Endothelial cell of umbilical vein (primary cell): Measurements from ENCODE around the gene FAM222B. TPM values are rescaled to one million over a fixed set of nuclear protein-coding genes. Genes with fewer than 3 reads are reported as not detected.

Source experiments
- BruUV-seq: library from RNA; stranded (reverse); fragments of 400-500 nt; replicated peaks from 2 replicates; lab custom pipeline; 2021; lab: Mats Ljungman, UMichigan
- CTCF ChIA-PET: fragments of 300-600, 350-600 bp; sonication (Branson Sonifier 250); formaldehyde crosslinking; loops from one replicate; lab custom pipeline; 2021; ENCODE audit warnings: antibody characterized with exemption, inconsistent platforms; lab: Charles Lee
- POLR2A ChIA-PET: fragments of 300-600, 350-600 bp; sonication (Branson Sonifier 250); formaldehyde crosslinking; loops from one replicate; lab custom pipeline; 2021; ENCODE audit warnings: antibody characterized with exemption, inconsistent platforms; lab: Charles Lee
- DNase-seq: peaks from one replicate; pipeline ENCODE4 v3.0.0-alpha.2; 2011; ENCODE audit warnings: low read depth, low spot score
- FAIRE-seq: peaks from 2 replicates; lab custom pipeline; 2011; peaks lifted over from hg19 to GRCh38; lab: Jason Lieb, UNC
- H2AFZ ChIP-seq: 2 replicates; pipeline ENCODE4 v1.6.0; 2012; ENCODE audit warnings: low read depth, low read length, control low read depth, inconsistent platforms
- H3K27ac ChIP-seq: 2 replicates; pipeline ENCODE4 v1.5.1; 2011; ENCODE audit warnings: low read depth, mild to moderate bottlenecking, control low read depth, low read length, moderate library complexity; ENCODE audit not compliant: insufficient read depth
- H3K27me3 ChIP-seq, 2 experiments: 2 replicates each; pipeline versions ENCODE4 v1.6.0 to v1.6.1; 2011; ENCODE audit warnings: low read length in 2 of 2, mixed read lengths in 1 of 2; ENCODE audit not compliant: control insufficient read depth in 2 of 2, insufficient read depth in 2 of 2
- H3K36me3 ChIP-seq, 2 experiments: 2 replicates in 1 of 2; 3 replicates in 1 of 2; pipeline ENCODE4 v1.5.1; 2011; ENCODE audit warnings: low read length in 2 of 2, mild to moderate bottlenecking in 1 of 2, moderate library complexity in 1 of 2; ENCODE audit not compliant: control insufficient read depth in 2 of 2, insufficient read depth in 2 of 2; ENCODE audit errors: extremely low read depth in 1 of 2
- H3K4me1 ChIP-seq: 3 replicates; pipeline ENCODE4 v1.5.1; 2011; ENCODE audit warnings: mild to moderate bottlenecking, low read length; ENCODE audit not compliant: control insufficient read depth, insufficient read depth; ENCODE audit errors: extremely low read depth
- H3K4me2 ChIP-seq: 2 replicates; pipeline ENCODE4 v1.6.1; 2011; ENCODE audit warnings: low read length, control low read depth, mixed read lengths; ENCODE audit not compliant: insufficient read depth
- H3K4me3 ChIP-seq, 3 experiments: fragments of 200-600 bp in 1 of 3; sonication (generic), shearing (Covaris generic) in 1 of 3; replicated peaks in 1 of 3; 2 replicates each; pipeline ENCODE4 v1.5.1; 2011 to 2016; ENCODE audit warnings: control low read depth in 3 of 3, low read length in 3 of 3, mild to moderate bottlenecking in 2 of 3, inconsistent platforms in 1 of 3, low read depth in 1 of 3, moderate library complexity in 1 of 3; ENCODE audit not compliant: insufficient read depth in 1 of 3
- H3K79me2 ChIP-seq: 2 replicates; pipeline ENCODE4 v1.6.0; 2012; ENCODE audit warnings: low read length, inconsistent platforms; ENCODE audit not compliant: control insufficient read depth, insufficient read depth
- H3K9ac ChIP-seq: replicated peaks from 2 replicates; pipeline ENCODE3; 2011; ENCODE audit warnings: low read length, control low read depth; ENCODE audit not compliant: insufficient read depth; ENCODE audit errors: extremely low read depth
- H3K9me1 ChIP-seq: replicated peaks from 3 replicates; pipeline ENCODE4 v1.6.0; 2011; ENCODE audit warnings: mild to moderate bottlenecking, low read length; ENCODE audit not compliant: control insufficient read depth, insufficient read depth; ENCODE audit errors: extremely low read depth
- H3K9me3 ChIP-seq: replicated peaks from 2 replicates; pipeline ENCODE4 v1.5.1; 2012; ENCODE audit warnings: low read length, inconsistent platforms; ENCODE audit not compliant: control insufficient read depth, insufficient read depth
- H4K20me1 ChIP-seq: replicated peaks from 2 replicates; pipeline ENCODE3; 2011; ENCODE audit warnings: mild to moderate bottlenecking, low read length; ENCODE audit not compliant: control insufficient read depth, insufficient read depth; ENCODE audit errors: extremely low read depth
- EZH2 ChIP-seq: IDR thresholded peaks from 2 replicates; pipeline ENCODE4 v1.6.1; 2012; ENCODE audit warnings: borderline replicate concordance, low read depth, mild to moderate bottlenecking, moderate library complexity, low read length, inconsistent platforms; ENCODE audit not compliant: severe bottlenecking
- FOS ChIP-seq: IDR thresholded peaks from 2 replicates; pipeline ENCODE4 v1.6.1; 2011; ENCODE audit warnings: mild to moderate bottlenecking, low read length, moderate library complexity, borderline replicate concordance; ENCODE audit not compliant: insufficient read depth
- GATA2 ChIP-seq: IDR thresholded peaks from 2 replicates; pipeline ENCODE4 v1.7.0; 2011; ENCODE audit warnings: low read depth, mild to moderate bottlenecking, moderate library complexity, mixed read lengths, low read length; ENCODE audit not compliant: insufficient read length, insufficient read depth
- JUN ChIP-seq: IDR thresholded peaks from 2 replicates; pipeline ENCODE4 v1.6.1; 2011; ENCODE audit warnings: borderline replicate concordance, low read depth; ENCODE audit not compliant: insufficient read length, insufficient read depth
- MAX ChIP-seq: IDR thresholded peaks from 2 replicates; pipeline ENCODE4 v1.6.1; 2011; ENCODE audit not compliant: insufficient read depth, insufficient read length
- MYC ChIP-seq: IDR thresholded peaks from one replicate; pipeline ENCODE4 v1.6.1; 2011; ENCODE audit warnings: mild to moderate bottlenecking, low read depth, low read length
- POLR2A ChIP-seq: IDR thresholded peaks from 2 replicates; pipeline ENCODE4 v1.6.1; 2012; ENCODE audit warnings: low read depth, mild to moderate bottlenecking, control low read depth, low read length
- POLR2AphosphoS5 ChIP-seq: IDR thresholded peaks from 2 replicates; pipeline ENCODE4 v1.6.1; 2012; ENCODE audit warnings: low read depth, mild to moderate bottlenecking, control low read depth, low read length, moderate library complexity; ENCODE audit not compliant: insufficient read depth
- dilution Hi-C: fragments of 300-500 bp; cut with MboI; formaldehyde crosslinking; loops from one replicate; pipeline ENCODE4 v1.15.0; 2019; ENCODE audit warnings: low sequenced_read_pairs; ENCODE audit not compliant: extremely low pct_ligation_motif_present
- intact Hi-C: fragments of 100-400 bp; cut with micrococcal nuclease; formaldehyde crosslinking; loops from one replicate; pipeline ENCODE4 v1.10.0; 2022
- polyA plus RNA-seq, 4 experiments: library from polyadenylated mRNA; depleted of rRNA in 3 of 4; stranded (reverse) in 3 of 4; unstranded in 1 of 4; fragments of >200 nt; gene quantifications; 2 replicates each; pipeline versions ENCODE4 v1.2.1 to v1.2.3, GENCODE V29; 2011 to 2012; ENCODE audit warnings: missing spikeins in 1 of 4
- total RNA-seq: library from RNA; stranded (reverse); gene quantifications from 2 replicates; pipeline ENCODE4 v1.2.3, GENCODE V29; 2021
- TF ChIP-seq, protein P1 (sequence below), 2 donors: IDR thresholded peaks; 1 replicate in 1 of 2; 2 replicates in 1 of 2; pipeline ENCODE4 v1.5.1; 2011; ENCODE audit warnings: low read length in 2 of 2, mild to moderate bottlenecking in 2 of 2, moderate library complexity in 2 of 2, control low read depth in 1 of 2, inconsistent platforms in 1 of 2, low read depth in 1 of 2; ENCODE audit not compliant: insufficient read depth in 1 of 2; ENCODE audit errors: extremely low read depth in 1 of 2

The FAM222B gene
- total and polyA plus RNA-seq, 2 donors (not counting 3 experiments of a cell fraction or from before 2014, with no cell fraction given): 21.1 to 30.6 TPM

DNA sequence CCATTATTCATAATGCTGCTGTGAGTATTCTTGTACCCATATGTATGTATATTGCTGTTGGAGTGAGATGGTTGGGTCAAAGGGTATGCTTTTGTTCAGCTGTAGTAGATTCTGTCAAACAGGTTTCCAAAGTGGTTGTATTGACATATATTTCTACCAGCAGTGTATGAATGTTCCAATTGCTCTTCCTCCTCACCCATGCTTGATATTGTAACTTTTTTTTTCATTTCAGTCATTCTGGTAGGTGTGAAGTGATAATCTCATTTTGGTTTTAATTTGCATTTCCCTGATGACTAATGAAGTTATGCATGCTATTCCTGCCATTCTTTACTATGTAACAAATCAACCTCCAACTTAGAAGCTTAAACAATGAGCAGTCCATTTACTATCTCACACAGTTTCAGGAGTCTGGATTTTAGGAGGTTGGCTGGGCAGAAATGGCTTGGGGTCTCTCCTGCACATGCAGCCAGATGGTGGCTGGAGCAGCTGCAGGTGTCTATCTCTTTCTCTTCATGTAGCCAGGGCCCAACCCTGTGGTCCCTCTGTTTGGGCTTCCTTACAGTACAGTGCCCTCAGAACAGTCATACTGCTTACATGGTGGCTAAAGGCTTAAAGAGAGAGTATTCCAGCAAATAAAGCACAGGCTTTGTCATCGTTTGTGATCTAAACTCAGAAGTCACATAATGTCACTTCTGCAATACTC is 33.4 kb upstream of the FAM222B start:
- Histone ChIP-seq H3K9me3 (no peaks in the 10 kb centered on the region), H3K36me3 (peaks cover 5 to 17% of the 10 kb centered on the region in 2 experiments), H3K4me1 (no peaks in the 10 kb centered on the region), H3K79me2 (no peaks in the 10 kb centered on the region), H4K20me1 (no peaks in the 10 kb centered on the region), H3K27ac (no peak overlapping the region), H3K4me3 (no peak overlapping the region), H3K27me3 (no peaks in the 10 kb centered on the region), H2AFZ (no peak overlapping the region), H3K4me2 (no peak overlapping the region), H3K9me1 (no peaks in the 10 kb centered on the region), H3K9ac (no peak overlapping the region)
- peak; percentile 78 for FAIRE-seq
- POLR2A ChIA-PET: no interaction called here
- BruUV-seq: no TSS peak
- dilution Hi-C loops (no loop called here), intact Hi-C loops (no loop called here)
- DNase-seq: no peak
- CTCF ChIA-PET: interaction anchor here (1.5 kb wide), 1 partner anchor 113 kb away, joined by 4 read pairs; no protein-coding TSS in a partner anchor
- TF ChIP-seq GATA2: no peak
- no peak for TF ChIP-seq POLR2AphosphoS5
- no peak for TF ChIP-seq MYC
- TF ChIP-seq POLR2A: no peak
- TF ChIP-seq EZH2: no peak
- no peak for TF ChIP-seq JUN
- TF ChIP-seq MAX: no peak
- TF ChIP-seq, protein P1, sequence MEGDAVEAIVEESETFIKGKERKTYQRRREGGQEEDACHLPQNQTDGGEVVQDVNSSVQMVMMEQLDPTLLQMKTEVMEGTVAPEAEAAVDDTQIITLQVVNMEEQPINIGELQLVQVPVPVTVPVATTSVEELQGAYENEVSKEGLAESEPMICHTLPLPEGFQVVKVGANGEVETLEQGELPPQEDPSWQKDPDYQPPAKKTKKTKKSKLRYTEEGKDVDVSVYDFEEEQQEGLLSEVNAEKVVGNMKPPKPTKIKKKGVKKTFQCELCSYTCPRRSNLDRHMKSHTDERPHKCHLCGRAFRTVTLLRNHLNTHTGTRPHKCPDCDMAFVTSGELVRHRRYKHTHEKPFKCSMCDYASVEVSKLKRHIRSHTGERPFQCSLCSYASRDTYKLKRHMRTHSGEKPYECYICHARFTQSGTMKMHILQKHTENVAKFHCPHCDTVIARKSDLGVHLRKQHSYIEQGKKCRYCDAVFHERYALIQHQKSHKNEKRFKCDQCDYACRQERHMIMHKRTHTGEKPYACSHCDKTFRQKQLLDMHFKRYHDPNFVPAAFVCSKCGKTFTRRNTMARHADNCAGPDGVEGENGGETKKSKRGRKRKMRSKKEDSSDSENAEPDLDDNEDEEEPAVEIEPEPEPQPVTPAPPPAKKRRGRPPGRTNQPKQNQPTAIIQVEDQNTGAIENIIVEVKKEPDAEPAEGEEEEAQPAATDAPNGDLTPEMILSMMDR (IDR thresholded peaks at IDR 0.05; ENCODE audit: extremely low read depth in 1 of 2, insufficient read depth in 1 of 2, low read depth in 1 of 2, low read length in 2 of 2): no peak
- no peak for TF ChIP-seq FOS
